CD4-positive, alpha-beta T cell treated with Interleukin-12 subunit alpha and Interleukin-12 subunit beta, for 1 hour (primary cell): ENCODE measurements around the gene WNT3A.

Experiments used
- DNase-seq: peaks from one replicate; pipeline ENCODE4 v3.0.0-alpha.2; 2020

Gene WNT3A

DNA sequence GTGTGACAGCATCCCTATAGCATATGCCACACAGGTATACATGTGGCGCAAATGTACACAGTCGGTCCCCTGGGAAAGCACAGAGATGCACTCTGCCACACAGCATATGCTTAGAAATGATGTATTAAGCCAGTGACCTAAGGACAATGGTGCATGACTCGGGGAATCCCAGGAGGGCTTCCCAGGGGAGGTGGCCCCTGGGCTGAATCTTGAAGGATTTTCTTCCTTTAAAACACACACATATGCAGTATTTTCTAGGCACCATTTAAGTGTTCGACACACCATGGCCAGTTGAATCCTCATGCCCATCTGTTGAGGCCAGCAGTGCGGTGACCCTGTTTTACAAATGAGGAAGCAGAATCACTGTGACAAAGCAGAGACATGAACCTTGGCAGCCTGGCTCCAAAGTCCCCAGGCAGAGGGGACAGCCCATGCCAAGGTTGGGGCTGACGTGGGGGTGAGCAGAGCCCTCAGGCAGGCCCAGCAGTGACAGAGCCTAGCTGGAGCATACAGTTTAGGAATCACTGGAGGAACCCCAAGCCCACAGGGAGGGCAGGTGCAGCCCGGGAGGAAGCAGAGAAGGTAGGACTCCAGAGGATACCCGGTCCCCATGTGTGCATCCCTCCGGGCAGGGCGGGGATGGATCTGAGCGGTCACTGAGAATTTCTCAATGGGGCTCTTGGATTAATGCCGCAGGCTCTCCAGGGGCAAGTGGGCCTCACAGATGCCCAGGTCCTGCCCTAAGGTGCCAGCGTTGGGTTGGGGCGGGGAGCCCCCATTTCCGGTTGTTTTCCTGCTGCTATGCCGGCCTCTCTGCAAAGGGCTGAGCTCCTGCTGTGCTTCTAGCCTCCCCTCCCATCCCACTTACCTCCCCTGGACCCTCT, 28.4 kb downstream of the WNT3A start:
- no peak for DNase-seq

- DNase-seq: no peak
These were observed 29.0 kb downstream of the WNT3A start for GRCh38 chr1:228035844-228036243.

DNA sequence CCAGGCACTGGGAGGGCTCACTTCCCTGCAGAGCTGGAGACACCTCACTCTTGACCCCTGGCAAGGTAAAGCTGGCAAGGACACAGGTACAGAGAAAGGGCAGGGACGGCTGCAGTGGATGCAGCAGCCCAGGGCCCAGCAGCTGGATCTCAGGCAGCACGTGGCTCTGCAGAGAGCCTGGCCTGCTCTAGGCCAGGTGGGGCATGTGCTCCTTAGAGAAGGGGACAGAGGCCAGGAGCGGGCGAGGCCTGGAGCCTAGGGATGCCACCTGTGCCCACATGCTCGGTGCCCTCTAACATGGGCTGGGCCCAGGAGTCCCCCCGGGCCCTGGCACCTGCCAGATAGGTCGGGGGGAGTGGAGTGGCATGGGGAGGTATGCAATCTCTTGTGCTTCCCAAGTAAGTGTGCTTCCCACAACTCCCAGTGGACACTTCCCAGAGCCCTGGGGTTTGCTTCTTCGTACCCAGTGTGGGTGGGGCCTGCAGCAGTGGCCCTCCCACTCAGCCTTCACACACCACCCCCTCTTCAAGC, 30.0 kb downstream of the WNT3A start:
- DNase-seq: no peak

DNA sequence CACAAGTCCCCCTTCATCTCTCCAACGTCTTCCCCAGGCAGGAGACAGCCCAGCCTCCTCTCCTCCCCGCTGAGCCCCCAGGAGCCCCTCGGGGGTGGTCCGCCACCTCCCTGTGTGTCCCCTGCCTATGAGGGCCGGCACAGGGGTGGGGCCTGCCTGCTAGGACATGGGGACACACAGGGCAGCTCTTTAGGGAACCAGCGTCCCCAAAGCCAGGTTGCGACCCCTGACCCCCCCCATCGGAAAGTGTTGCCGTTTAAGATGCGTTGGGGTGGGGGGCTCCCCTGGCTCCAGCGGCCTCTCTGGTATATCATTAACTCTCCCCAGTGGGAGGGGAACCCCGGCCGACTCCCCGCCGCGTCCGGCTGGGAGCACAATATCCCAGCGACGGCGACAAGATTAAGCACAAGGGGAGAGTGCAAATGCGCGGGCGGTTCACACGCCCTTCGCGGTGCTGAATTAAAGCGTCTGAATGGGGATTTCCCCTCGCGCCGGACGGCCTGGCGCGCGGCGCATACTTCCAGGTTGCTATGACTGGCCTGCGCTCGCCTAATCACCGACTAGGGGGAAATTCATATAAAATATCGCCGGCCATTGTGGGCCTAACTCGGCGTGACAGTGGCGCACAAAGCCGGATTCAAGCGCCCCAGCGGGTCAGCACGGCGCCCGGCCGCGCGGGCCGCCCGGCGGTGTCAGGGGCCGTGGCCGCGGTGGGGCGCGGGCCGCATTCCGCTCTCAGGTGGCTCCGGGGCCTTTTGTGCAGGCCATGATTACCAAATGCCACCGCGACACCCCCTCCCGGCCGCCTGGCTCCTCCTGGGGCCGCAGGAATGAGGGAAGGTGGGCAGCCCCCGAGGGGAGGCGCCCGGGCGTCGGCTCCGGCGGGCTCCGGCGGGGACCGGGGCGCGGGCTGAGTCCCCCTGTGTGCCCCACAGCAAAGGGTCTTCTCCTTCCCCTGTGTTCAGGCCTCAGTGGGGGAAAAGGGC, 30.9 kb downstream of the WNT3A start:
- peak; percentile 4 for DNase-seq

GRCh38 chr1:228038387-228039005, 31.7 kb downstream of the WNT3A start:
- no peak for DNase-seq

GRCh38 chr1:228039006-228039903, 32.5 kb downstream of the WNT3A start:
- no peak for DNase-seq

DNA sequence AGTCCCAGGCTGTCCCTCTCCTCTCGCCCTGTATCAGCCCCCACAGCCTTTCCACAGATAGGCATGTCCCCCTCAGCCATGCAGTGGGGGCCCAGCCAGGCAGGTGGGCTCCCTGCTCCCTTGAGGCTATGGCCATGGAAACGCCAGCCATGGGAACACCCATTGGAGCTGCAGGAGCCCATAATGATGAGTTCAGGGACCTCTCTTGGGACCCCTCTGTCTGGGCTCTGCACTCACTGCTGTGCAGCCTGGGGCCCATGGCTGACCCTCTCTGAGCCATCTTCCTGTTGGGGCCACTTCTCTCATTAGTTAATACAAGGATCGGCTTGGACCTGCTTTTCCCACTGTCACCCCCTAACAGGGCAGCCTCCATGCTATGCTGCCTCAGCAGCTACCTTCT, 33.2 kb downstream of the WNT3A start:
- DNase-seq: no peak

DNA sequence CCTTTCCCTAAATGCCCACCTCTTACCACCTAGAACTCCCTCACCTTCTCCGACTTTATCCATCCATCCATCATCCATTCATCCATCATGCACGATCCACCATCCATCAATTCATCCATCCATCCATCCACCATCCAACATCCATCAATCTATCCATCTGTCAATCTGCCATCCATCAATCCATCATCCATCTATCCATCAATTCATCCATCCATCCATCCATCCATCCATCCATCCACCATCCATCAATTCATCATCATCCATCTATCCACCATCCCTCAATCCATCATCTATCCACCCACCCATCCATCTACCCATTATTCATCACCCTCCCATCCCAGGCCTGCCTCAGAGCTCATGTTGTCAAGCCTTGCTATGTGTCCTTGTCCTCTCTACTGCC, 34.5 kb downstream of the WNT3A start:
- no peak for DNase-seq

DNA sequence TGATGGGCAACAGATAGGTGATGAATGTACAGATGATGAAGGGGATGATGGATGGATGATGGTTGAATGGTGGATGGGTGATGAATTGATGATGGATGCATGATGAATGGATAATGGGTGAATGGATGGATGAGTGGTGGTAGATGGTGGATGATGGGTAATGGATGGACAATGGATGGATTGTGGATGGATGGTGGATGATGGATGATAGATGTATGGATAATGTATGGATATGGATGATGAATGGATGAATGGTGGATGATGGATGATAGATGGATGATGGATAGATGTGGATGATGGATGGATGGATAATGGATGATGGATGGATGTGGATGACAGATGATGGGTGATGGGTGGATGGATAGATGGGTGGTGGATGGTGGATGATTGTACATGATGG, 35.7 kb downstream of the WNT3A start:
- DNase-seq: no peak

DNA sequence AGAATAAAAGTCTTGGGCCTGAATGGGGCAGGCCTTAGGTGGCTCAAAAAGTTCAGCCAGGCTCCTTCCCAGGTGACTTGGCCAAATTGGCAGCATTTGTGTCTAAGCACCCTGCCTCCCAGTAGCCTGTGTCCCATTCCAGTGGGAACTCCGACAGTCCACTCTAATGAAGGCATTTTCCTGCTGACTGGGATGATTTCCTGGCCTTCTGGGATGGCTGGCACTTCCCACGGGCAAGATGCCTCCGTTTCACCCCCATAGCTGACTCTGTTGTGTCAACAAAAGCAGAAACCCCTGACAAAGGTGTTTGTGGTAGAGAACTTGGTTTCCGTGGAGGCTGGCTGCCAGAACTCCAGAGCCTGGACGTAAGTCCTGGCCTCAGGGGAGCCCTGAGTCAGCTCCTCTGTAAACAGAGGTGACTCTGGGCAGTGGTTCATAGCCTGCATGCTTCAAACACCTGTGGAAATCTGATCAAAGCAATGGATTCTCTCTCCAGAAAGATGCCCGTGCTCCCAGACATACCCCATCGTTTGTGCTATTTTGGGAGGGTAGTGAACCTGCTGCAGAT, 36.6 kb downstream of the WNT3A start:
- no peak for DNase-seq

GRCh38 chr1:228044961-228045360, 38.2 kb downstream of the WNT3A start:
- no peak for DNase-seq

DNA sequence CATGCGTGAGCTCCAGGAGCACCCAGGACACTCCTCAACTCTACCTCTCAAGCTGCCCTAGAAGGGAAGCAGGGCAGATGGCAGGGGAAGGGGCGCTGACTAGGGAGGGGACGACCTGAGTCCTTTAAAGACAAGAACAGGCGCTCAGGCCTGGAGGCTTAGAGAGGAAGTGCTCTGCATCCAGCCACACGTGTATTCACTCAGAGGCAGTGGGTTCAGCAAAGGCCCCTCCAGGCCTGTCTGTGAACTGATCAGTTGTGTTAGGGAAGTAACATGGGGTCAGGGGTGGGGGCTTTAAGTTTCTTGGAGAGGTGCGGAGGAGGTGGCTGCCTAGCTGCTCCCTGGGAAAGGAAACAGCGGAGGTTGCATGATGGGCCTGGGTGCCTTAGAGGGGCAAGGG, 38.6 kb downstream of the WNT3A start:
- DNase-seq: no peak

DNA sequence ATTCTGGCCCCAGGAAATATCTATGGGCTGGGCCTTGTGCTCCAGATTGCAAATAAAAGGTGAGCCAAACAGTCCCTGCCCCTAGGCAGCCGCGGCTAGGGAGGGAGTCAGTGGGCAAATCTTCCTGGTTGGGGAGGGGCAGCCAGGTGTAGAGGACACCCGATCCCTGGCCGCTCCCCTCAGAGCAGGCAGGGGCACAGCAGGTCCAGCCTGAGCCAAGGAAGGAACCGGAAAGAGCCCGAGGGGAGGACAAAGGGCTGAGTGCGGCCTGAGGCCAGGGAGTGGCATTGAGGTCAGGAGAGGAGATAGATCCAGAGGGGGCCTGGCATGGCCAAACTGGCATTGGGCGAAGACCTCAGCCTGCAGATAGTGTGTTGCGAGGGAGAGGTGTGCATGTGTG, 39.1 kb downstream of the WNT3A start:
- no peak for DNase-seq

DNA sequence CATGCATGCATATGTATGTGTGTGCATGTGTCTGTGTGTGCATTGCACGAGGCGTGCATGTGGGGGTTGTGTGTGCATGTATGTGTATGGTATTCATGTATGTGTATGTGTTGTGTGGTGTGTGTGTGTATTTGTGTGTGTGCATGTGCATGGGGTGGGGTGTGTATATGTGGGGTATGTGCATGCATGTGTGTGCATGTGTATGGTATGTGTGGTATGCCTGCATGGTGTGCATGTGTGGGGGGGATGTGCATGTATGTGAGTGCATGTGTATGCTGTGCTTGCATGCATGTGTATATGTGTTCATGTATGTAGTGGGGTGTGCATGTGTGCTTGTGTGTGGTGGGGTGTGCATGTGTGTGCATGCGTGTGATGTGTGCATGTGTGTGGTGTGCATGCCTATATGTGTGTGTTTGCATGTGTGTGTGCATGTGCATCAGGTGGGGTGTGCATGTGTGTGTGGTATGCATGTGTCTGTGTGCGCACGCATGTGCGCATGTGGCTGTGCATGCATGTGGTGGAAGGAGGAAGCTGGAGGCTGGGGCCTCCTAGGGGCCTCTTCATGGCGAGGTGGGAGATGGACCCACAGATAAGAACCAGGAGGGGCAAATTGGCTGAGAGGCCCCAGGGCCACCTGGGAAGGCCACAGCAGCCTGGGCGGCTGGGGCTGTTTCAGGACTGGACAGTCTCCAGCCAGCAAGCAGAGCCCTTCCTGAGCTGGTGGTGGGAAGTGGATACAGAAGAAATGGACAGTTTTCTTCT, 39.8 kb downstream of the WNT3A start:
- DNase-seq: no peak

DNA sequence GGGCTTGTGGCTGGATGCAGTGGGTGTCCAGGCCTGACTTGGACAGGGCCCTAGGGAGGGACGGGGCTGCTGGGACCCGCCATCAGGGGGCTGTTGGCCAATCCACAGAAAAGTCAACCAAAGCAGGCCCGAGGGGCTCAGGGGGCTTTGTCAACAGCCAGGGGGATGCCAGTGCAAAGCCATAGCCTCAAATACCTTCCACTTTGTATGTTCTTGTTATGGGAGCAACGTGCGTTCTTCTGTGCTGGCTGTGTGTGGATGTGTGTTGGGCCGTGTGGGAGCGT, 40.3 kb downstream of the WNT3A start:
- no peak for DNase-seq

GRCh38 chr1:228048120-228048519, 41.3 kb downstream of the WNT3A start:
- no peak for DNase-seq

DNA sequence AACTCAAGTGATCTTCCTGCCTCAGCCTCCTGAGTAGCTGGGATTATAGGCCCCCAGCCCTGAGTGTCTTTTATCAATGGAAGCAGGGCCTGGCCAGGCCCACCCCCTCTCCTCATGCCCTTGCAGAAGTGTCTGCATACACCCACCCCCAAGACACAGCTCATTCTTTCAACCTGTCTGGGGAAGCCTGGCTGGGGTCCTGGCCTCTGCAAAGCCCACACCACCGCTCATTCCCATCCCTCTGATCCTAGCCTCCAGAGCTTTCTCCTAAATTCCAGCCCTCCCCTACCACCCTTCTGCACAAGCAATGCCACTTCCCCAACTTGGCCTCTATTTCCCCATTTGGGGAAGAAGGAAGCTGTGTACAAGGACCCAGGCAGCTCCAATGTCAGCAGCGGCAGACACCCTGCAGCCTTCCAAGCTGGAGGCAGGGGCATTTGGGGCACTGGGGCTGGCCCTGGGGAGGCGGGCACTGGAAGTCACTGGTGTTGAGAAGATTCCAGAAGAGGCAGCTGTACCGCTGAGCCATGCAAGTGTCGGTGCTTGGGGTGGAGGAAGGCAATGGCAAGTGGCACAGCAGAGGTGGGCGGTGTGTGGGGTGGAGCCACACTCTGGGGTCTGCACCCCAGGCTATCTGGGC, 42.0 kb downstream of the WNT3A start:
- DNase-seq: no peak

DNA sequence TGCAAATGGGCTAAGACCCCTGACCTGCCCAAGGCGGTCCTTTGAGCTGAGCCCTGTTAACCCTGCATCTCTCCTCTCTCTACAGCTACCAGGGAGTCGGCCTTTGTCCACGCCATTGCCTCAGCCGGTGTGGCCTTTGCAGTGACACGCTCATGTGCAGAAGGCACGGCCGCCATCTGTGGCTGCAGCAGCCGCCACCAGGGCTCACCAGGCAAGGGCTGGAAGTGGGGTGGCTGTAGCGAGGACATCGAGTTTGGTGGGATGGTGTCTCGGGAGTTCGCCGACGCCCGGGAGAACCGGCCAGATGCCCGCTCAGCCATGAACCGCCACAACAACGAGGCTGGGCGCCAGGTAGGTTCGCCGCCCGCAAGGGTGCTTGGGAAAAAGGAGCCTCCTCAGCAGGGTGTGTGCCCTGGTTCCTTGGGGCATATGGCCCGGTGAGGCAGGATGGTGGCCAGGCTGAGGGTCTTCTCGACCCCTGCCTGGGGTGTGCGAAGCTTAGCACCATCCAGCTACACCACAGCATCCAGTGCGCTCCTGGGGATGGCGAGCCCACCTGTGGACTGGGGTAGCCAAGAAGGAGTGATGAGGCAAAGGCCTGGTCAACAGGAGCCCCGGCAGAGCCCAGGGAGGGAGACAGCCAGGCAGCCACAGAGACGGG, 43.9 kb downstream of the WNT3A start:
- no peak for DNase-seq

GRCh38 chr1:228058172-228058948, 51.6 kb downstream of the WNT3A start:
- DNase-seq: no peak
